Measurements from ENCODE around the gene PTPN1.

GRCh38 chr20:50571466-50571865 lies 61.3 kb downstream of the PTPN1 start:
- TF ChIP-seq EZH2phosphoT487 (IDR thresholded peaks at IDR 0.05; ENCODE audit: borderline replicate concordance, low read depth, low read length) (no peak), CTCF (conservative IDR thresholded peaks at IDR 0.05; ENCODE audit: low read length) (no peak)
